H9 (cell line): ENCODE data around the gene CHTOP. TPM values are rescaled to one million over a fixed set of nuclear protein-coding genes. Genes with fewer than 3 reads are reported as not detected.
A peak's percentile ranks its signal among the peaks of the same experiment; 100 is the strongest.

Experiments used
- DNase-seq: peaks from one replicate; pipeline ENCODE4 v3.0.0-alpha.2; 2017
- H2AFZ ChIP-seq: one replicate; pipeline ENCODE4 v1.6.1; 2013; ENCODE audit warnings: mild to moderate bottlenecking, low read length, control low read depth, moderate library complexity
- H2AK5ac ChIP-seq: 2 replicates; pipeline ENCODE4 v1.6.1; 2013; ENCODE audit warnings: low read length, control low read depth, mixed read lengths; ENCODE audit not compliant: insufficient read length
- H2BK120ac ChIP-seq: one replicate; pipeline ENCODE4 v1.6.1; 2013; ENCODE audit warnings: low read depth, mild to moderate bottlenecking, low read length, control low read depth, inconsistent platforms; ENCODE audit not compliant: poor library complexity, severe bottlenecking
- H2BK12ac ChIP-seq: 2 replicates; pipeline ENCODE4 v1.6.1; 2013; ENCODE audit warnings: low read length, control low read depth, mixed read lengths, low read depth; ENCODE audit not compliant: insufficient read length
- H2BK15ac ChIP-seq: 2 replicates; pipeline ENCODE4 v1.6.1; 2013; ENCODE audit warnings: low read depth, low read length, control low read depth
- H2BK20ac ChIP-seq: one replicate; pipeline ENCODE4 v1.6.1; 2013; ENCODE audit warnings: low read depth, mild to moderate bottlenecking, low read length, control low read depth, inconsistent platforms; ENCODE audit not compliant: poor library complexity, severe bottlenecking
- H2BK5ac ChIP-seq: 2 replicates; pipeline ENCODE4 v1.6.1; 2013; ENCODE audit warnings: low read length, control low read depth, mixed read lengths; ENCODE audit not compliant: insufficient read length
- H3K14ac ChIP-seq: 2 replicates; pipeline ENCODE4 v1.6.1; 2013; ENCODE audit warnings: low read length, control low read depth; ENCODE audit not compliant: insufficient read depth
- H3K18ac ChIP-seq: 2 replicates; pipeline ENCODE4 v1.6.1; 2013; ENCODE audit warnings: low read depth, mild to moderate bottlenecking, mixed read lengths, low read length, control low read depth; ENCODE audit not compliant: insufficient read length
- H3K23ac ChIP-seq: 2 replicates; pipeline ENCODE4 v1.6.1; 2013; ENCODE audit warnings: low read length, control low read depth, mixed read lengths, low read depth; ENCODE audit not compliant: insufficient read length
- H3K23me2 ChIP-seq: 2 replicates; pipeline ENCODE4 v1.6.1; 2013; ENCODE audit warnings: low read depth, mild to moderate bottlenecking, mixed read lengths, low read length, control low read depth; ENCODE audit not compliant: insufficient read length, poor library complexity, severe bottlenecking
- H3K27ac ChIP-seq: 2 replicates; pipeline ENCODE4 v1.5.1; 2013; ENCODE audit warnings: low read length, control low read depth, mixed read lengths, low read depth; ENCODE audit not compliant: insufficient read length
- H3K27me3 ChIP-seq: 2 replicates; pipeline ENCODE4 v1.6.1; 2013; ENCODE audit warnings: low read length, control low read depth, inconsistent platforms; ENCODE audit not compliant: insufficient read depth
- H3K4ac ChIP-seq: 2 replicates; pipeline ENCODE4 v1.6.1; 2013; ENCODE audit warnings: low read depth, mild to moderate bottlenecking, control low read depth, inconsistent platforms, low read length, moderate library complexity
- H3K4me1 ChIP-seq: 2 replicates; pipeline ENCODE4 v1.6.1; 2013; ENCODE audit warnings: low read length, control low read depth, inconsistent platforms; ENCODE audit not compliant: insufficient read depth
- H3K4me2 ChIP-seq: 2 replicates; pipeline ENCODE4 v1.6.1; 2013; ENCODE audit warnings: low read length, control low read depth, mixed read lengths; ENCODE audit not compliant: insufficient read length, insufficient read depth
- H3K56ac ChIP-seq: 2 replicates; pipeline ENCODE4 v1.6.1; 2013; ENCODE audit warnings: low read depth, mild to moderate bottlenecking, mixed read lengths, low read length, control low read depth; ENCODE audit not compliant: insufficient read length
- H3K79me1 ChIP-seq: 2 replicates; pipeline ENCODE4 v1.6.1; 2013; ENCODE audit warnings: low read depth, mild to moderate bottlenecking, moderate library complexity, low read length, control low read depth, inconsistent platforms; ENCODE audit not compliant: insufficient read depth, poor library complexity, severe bottlenecking
- H3K79me2 ChIP-seq: 2 replicates; pipeline ENCODE4 v1.6.1; 2013; ENCODE audit warnings: low read length, control low read depth, inconsistent platforms; ENCODE audit not compliant: insufficient read depth
- H3K9ac ChIP-seq: 2 replicates; pipeline ENCODE4 v1.6.1; 2013; ENCODE audit warnings: low read length, control low read depth, mixed read lengths; ENCODE audit not compliant: insufficient read length; ENCODE audit errors: extremely low read depth
- H3K9me3 ChIP-seq: one replicate; pipeline ENCODE4 v1.6.1; 2013; ENCODE audit warnings: low read depth, low read length, inconsistent platforms; ENCODE audit not compliant: control insufficient read depth
- H3T11ph ChIP-seq: one replicate; pipeline ENCODE4 v1.6.1; 2013; ENCODE audit warnings: mild to moderate bottlenecking, low read length, control low read depth, inconsistent platforms
- H4K20me1 ChIP-seq: one replicate; pipeline ENCODE4 v1.6.1; 2013; ENCODE audit not compliant: control insufficient read depth, insufficient read length, insufficient read depth
- H4K5ac ChIP-seq: 2 replicates; pipeline ENCODE4 v1.6.1; 2013; ENCODE audit warnings: low read depth, mild to moderate bottlenecking, mixed read lengths, low read length, control low read depth; ENCODE audit not compliant: insufficient read length
- H4K8ac ChIP-seq: replicated peaks from 2 replicates; pipeline ENCODE4 v1.6.1; 2013; ENCODE audit warnings: low read length, control low read depth, mixed read lengths, low read depth; ENCODE audit not compliant: insufficient read length
- H4K91ac ChIP-seq: 2 replicates; pipeline ENCODE4 v1.6.1; 2013; ENCODE audit warnings: low read depth, mild to moderate bottlenecking, moderate library complexity, mixed read lengths, low read length, control low read depth; ENCODE audit not compliant: insufficient read length
- H3K27ac Mint-ChIP-seq, 3 experiments: 2 replicates in 2 of 3; 3 replicates in 1 of 3; pipeline ENCODE4 v1.8.0; 2020 to 2021; ENCODE audit warnings: mixed read lengths in 3 of 3, mild to moderate bottlenecking in 1 of 3, moderate library complexity in 1 of 3
- H3K27me3 Mint-ChIP-seq: 2 replicates; pipeline ENCODE4 v1.8.0; 2021; ENCODE audit warnings: low read depth, mild to moderate bottlenecking, moderate library complexity, mixed read lengths
- H3K36me3 Mint-ChIP-seq, 3 experiments: 2 replicates in 2 of 3; 3 replicates in 1 of 3; pipeline ENCODE4 v1.8.0; 2020 to 2021; ENCODE audit warnings: low read depth in 3 of 3, mixed read lengths in 3 of 3; ENCODE audit not compliant: insufficient read depth in 1 of 3
- H3K4me1 Mint-ChIP-seq, 2 experiments: 2 replicates each; pipeline ENCODE4 v1.8.0; 2020; ENCODE audit warnings: mixed read lengths in 2 of 2
- H3K4me3 Mint-ChIP-seq, 2 experiments: 2 replicates in 1 of 2; 3 replicates in 1 of 2; pipeline ENCODE4 v1.8.0; 2020 to 2021; ENCODE audit warnings: mild to moderate bottlenecking in 2 of 2, mixed read lengths in 2 of 2, moderate library complexity in 1 of 2
- H3K9me3 Mint-ChIP-seq, 2 experiments: 2 replicates in 1 of 2; 3 replicates in 1 of 2; pipeline ENCODE4 v1.8.0; 2020; ENCODE audit warnings: mild to moderate bottlenecking in 2 of 2, mixed read lengths in 2 of 2, moderate library complexity in 1 of 2
- CTCF ChIP-seq: fragments of 200-600 bp; sonication (generic); conservative IDR thresholded peaks from 3 replicates; pipeline ENCODE4 v1.8.0; 2021; ENCODE audit warnings: antibody characterized with exemption, mild to moderate bottlenecking
- WGBS: extraction: QIAGEN DNeasy Blood & Tissue Kit; methylation state at CpG from one replicate; pipeline ENCODE4 v1.1.7; 2013; ENCODE audit warnings: missing lambda C conversion rate, low lambda C conversion rate, mixed read lengths; ENCODE audit not compliant: insufficient read length; ENCODE audit errors: extremely low coverage; 5-methylcytosine and 5-hydroxymethylcytosine counted together
- total RNA-seq: library from RNA; stranded (reverse); gene quantifications from 2 replicates; pipeline ENCODE4 v1.2.1, GENCODE V29; 2021

Gene CHTOP
- total RNA-seq, 1 experiment from 2014 or later, result 126 TPM

DNA sequence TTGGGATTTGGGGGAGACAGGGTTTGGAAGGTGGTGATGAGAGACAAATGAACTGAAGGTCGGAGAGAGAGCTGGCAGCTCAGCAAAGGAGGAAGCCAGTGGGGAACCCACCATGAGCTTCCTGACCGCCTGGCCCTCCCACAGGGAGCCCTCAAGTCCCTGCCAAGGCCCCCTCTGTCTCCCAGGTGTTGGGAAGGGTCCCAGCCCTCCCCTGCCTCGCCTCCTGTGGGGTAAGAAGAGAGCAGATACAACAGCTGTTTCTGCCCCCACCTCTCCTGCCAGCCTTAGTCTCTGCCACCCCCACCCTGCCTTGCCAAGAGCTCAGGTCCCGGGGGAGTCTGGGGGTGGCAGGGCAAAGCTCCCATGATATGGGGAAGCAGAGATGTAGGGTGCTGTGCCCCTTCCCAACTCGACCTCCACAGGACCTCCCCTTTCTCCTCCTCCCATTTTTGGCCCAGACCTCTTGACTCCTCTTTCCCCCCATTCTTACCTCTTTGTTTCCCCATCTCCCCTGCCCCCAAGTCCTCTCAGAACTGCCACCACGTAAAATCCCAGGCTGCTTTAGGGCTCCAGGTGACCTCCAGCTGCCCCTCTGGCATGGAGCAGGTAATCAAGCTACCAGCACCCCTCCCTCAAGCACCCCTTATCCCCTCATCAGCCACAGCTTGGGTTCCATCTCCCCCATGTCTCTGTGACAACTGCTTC is 5.1 kb upstream of the CHTOP start:
- WGBS, result no CpG with 5 or more reads among the region's 6 CpGs
- peaks cover 12% of the 10 kb centered on the region for H3K23me2 ChIP-seq
- no peaks in the 10 kb centered on the region for H3K79me2 ChIP-seq
- H4K91ac ChIP-seq, result no peak overlapping the region
- H3K56ac ChIP-seq, result no peak overlapping the region
- H2BK5ac ChIP-seq, result no peak overlapping the region
- no peak overlapping the region for H3K4ac ChIP-seq
- H2BK120ac ChIP-seq, result no peak overlapping the region
- no peak overlapping the region for H4K5ac ChIP-seq
- no peak overlapping the region for H2BK12ac ChIP-seq
- Mint-ChIP-seq H3K36me3 (peaks cover 11 to 20% (median 19%) of the 10 kb centered on the region in 3 experiments), H3K4me1 (peaks cover 44% of the 10 kb centered on the region in 2 experiments), H3K9me3 (no peaks in the 10 kb centered on the region; a peak in 1 of 5 replicates), H3K27me3 (0 out of 2 replicates have a peak, but pooled peaks cover 2% of the 10 kb centered on the region), H3K27ac (peak overlapping the region in 2 of 3 experiments; percentile 30 to 79; a peak in 2 of 7 replicates), H3K4me3 (no peak overlapping the region; a peak in 1 of 5 replicates)
- H3K18ac ChIP-seq, result no peak overlapping the region
- H3K27ac ChIP-seq, result no peak overlapping the region
- H2BK15ac ChIP-seq, result no peak overlapping the region
- H3K9ac ChIP-seq, result no peak overlapping the region
- no peak overlapping the region for H2AK5ac ChIP-seq
- no peak overlapping the region for H3K14ac ChIP-seq
- no peak for DNase-seq
- H3K4me2 ChIP-seq, result no peak overlapping the region
- no peak overlapping the region for H2AFZ ChIP-seq
- TF ChIP-seq CTCF, result no peak
- no peaks in the 10 kb centered on the region for H3K79me1 ChIP-seq
- no peak overlapping the region for H3K23ac ChIP-seq
- H3K27me3 ChIP-seq, result no peaks in the 10 kb centered on the region
- 0 out of 2 replicates have a peak, but pooled peaks cover 3% of the 10 kb centered on the region for H3K4me1 ChIP-seq
- no peaks in the 10 kb centered on the region for H3K9me3 ChIP-seq
- H2BK20ac ChIP-seq, result no peak overlapping the region
- no peak overlapping the region for H4K8ac ChIP-seq
- H3T11ph ChIP-seq, result no peak overlapping the region
- H4K20me1 ChIP-seq, result no peaks in the 10 kb centered on the region
